H1 (cell line): ENCODE measurements around the gene NOC4L. TPM values are rescaled to one million over a fixed set of nuclear protein-coding genes. Genes with fewer than 3 reads are reported as not detected.

Experiments used
- CTCF ChIA-PET: fragments of 300-600 bp; sonication (Branson Sonifier 250); formaldehyde crosslinking; loops from one replicate; lab custom pipeline; 2021; ENCODE audit not compliant: partially characterized antibody; lab: Charles Lee
- POLR2A ChIA-PET: fragments of 300-600 bp; sonication (Branson Sonifier 250); formaldehyde crosslinking; loops from one replicate; lab custom pipeline; 2021; ENCODE audit warnings: inconsistent platforms; ENCODE audit not compliant: partially characterized antibody; lab: Charles Lee
- DNase-seq, 2 experiments: peaks; one replicate each; pipeline versions ENCODE4 v3.0.0 to v3.0.0-alpha.2; 2010 to 2022; ENCODE audit warnings: low spot score in 2 of 2, low read depth in 1 of 2, mixed read lengths in 1 of 2
- FAIRE-seq: peaks from 2 replicates; lab custom pipeline; 2011; peaks lifted over from hg19 to GRCh38; lab: Jason Lieb, UNC
- H2AFZ ChIP-seq: 2 replicates; pipeline ENCODE4 v1.8.1; 2012; ENCODE audit warnings: low read length, inconsistent platforms
- H2AK5ac ChIP-seq: 2 replicates; pipeline ENCODE4 v1.6.1; 2013; ENCODE audit warnings: low read depth, low read length
- H2BK120ac ChIP-seq: replicated peaks from 2 replicates; pipeline ENCODE3; 2013; ENCODE audit warnings: low read depth, low read length, inconsistent platforms
- H2BK12ac ChIP-seq: 2 replicates; pipeline ENCODE4 v1.6.1; 2013; ENCODE audit warnings: low read depth, low read length
- H2BK15ac ChIP-seq: 2 replicates; pipeline ENCODE4 v1.6.1; 2013; ENCODE audit warnings: low read length
- H2BK20ac ChIP-seq: 2 replicates; pipeline ENCODE4 v1.6.1; 2013; ENCODE audit warnings: low read length
- H2BK5ac ChIP-seq: 2 replicates; pipeline ENCODE4 v1.6.1; 2013; ENCODE audit warnings: low read depth, low read length
- H3K14ac ChIP-seq: 2 replicates; pipeline ENCODE4 v1.6.1; 2013; ENCODE audit warnings: inconsistent platforms; ENCODE audit not compliant: insufficient read length
- H3K18ac ChIP-seq: 2 replicates; pipeline ENCODE4 v1.6.1; 2013; ENCODE audit warnings: low read length; ENCODE audit errors: extremely low read depth
- H3K23ac ChIP-seq: 2 replicates; pipeline ENCODE4 v1.6.1; 2013; ENCODE audit warnings: inconsistent platforms; ENCODE audit not compliant: insufficient read length
- H3K23me2 ChIP-seq: 2 replicates; pipeline ENCODE4 v1.6.1; 2013; ENCODE audit warnings: low read depth, low read length
- H3K27ac ChIP-seq: 2 replicates; pipeline ENCODE4 v1.6.1; 2011; ENCODE audit warnings: low read depth, low read length, inconsistent platforms
- H3K27me3 ChIP-seq, 4 experiments: replicated peaks in 1 of 4; 1 replicate in 1 of 4; 2 replicates in 3 of 4; pipeline versions ENCODE4 v1.6.1 to v1.8.1; 2011 to 2013; ENCODE audit warnings: low read length in 3 of 4, mild to moderate bottlenecking in 3 of 4, inconsistent platforms in 2 of 4, mixed read lengths in 2 of 4, moderate library complexity in 1 of 4; ENCODE audit not compliant: control insufficient read depth in 3 of 4, insufficient read depth in 3 of 4; ENCODE audit errors: extremely low read depth in 1 of 4
- H3K36me3 ChIP-seq, 4 experiments: 2 replicates each; pipeline versions ENCODE4 v1.6.1 to v1.8.1; 2011 to 2013; ENCODE audit warnings: mild to moderate bottlenecking in 4 of 4, low read length in 3 of 4, moderate library complexity in 2 of 4, control low read depth in 1 of 4, inconsistent platforms in 1 of 4; ENCODE audit not compliant: insufficient read depth in 4 of 4, control insufficient read depth in 2 of 4
- H3K4ac ChIP-seq: replicated peaks from 2 replicates; pipeline ENCODE3; 2013; ENCODE audit warnings: low read length, low read depth, mixed read lengths, inconsistent platforms; ENCODE audit not compliant: insufficient read length
- H3K4me1 ChIP-seq, 4 experiments: replicated peaks in 1 of 4; 1 replicate in 1 of 4; 2 replicates in 3 of 4; pipeline versions ENCODE4 v1.6.1 to v1.8.1; 2011 to 2013; ENCODE audit warnings: low read length in 3 of 4, inconsistent platforms in 2 of 4, mixed read lengths in 1 of 4; ENCODE audit not compliant: insufficient read depth in 4 of 4, control insufficient read depth in 3 of 4
- H3K4me2 ChIP-seq, 2 experiments: 2 replicates each; pipeline versions ENCODE4 v1.6.1 to v1.8.1; 2011 to 2013; ENCODE audit warnings: low read depth in 2 of 2, low read length in 2 of 2, control low read depth in 1 of 2, inconsistent platforms in 1 of 2, mild to moderate bottlenecking in 1 of 2; ENCODE audit not compliant: insufficient read depth in 1 of 2
- H3K4me3 ChIP-seq, 4 experiments: fragments of 200-600, 300-600 bp in 1 of 4; sonication (generic), shearing (Covaris generic), sonication (Bioruptor Twin) in 1 of 4; 2 replicates each; pipeline versions ENCODE4 v1.5.1 to v1.8.1; 2011 to 2016; ENCODE audit warnings: low read length in 4 of 4, low read depth in 3 of 4, control low read depth in 2 of 4, inconsistent platforms in 2 of 4, mild to moderate bottlenecking in 2 of 4, mixed read lengths in 1 of 4, moderate library complexity in 1 of 4; ENCODE audit not compliant: insufficient read depth in 2 of 4; ENCODE audit errors: extremely low read depth in 1 of 4
- H3K56ac ChIP-seq: replicated peaks from 2 replicates; pipeline ENCODE3; 2013; ENCODE audit warnings: low read depth, mild to moderate bottlenecking, mixed read lengths, low read length, inconsistent platforms; ENCODE audit not compliant: insufficient read length
- H3K79me1 ChIP-seq: 2 replicates; pipeline ENCODE4 v1.6.1; 2013; ENCODE audit warnings: low read depth, low read length, control low read depth
- H3K79me2 ChIP-seq, 2 experiments: 2 replicates each; pipeline versions ENCODE4 v1.6.1 to v1.8.1; 2012 to 2013; ENCODE audit warnings: low read length in 2 of 2, mild to moderate bottlenecking in 2 of 2, inconsistent platforms in 1 of 2; ENCODE audit not compliant: insufficient read depth in 2 of 2, control insufficient read depth in 1 of 2
- H3K9ac ChIP-seq, 4 experiments: replicated peaks in 1 of 4; 1 replicate in 1 of 4; 2 replicates in 3 of 4; pipeline versions ENCODE4 v1.6.1 to v1.8.1; 2011 to 2013; ENCODE audit warnings: low read depth in 3 of 4, low read length in 3 of 4, control low read depth in 2 of 4, mild to moderate bottlenecking in 2 of 4, moderate library complexity in 2 of 4, inconsistent platforms in 1 of 4; ENCODE audit errors: extremely low read depth in 1 of 4
- H3K9me3 ChIP-seq, 2 experiments: 2 replicates each; pipeline versions ENCODE4 v1.6.1 to v1.8.1; 2012 to 2013; ENCODE audit warnings: mild to moderate bottlenecking in 2 of 2, moderate library complexity in 2 of 2, control low read depth in 1 of 2, inconsistent platforms in 1 of 2, low read depth in 1 of 2, low read length in 1 of 2, mixed read lengths in 1 of 2; ENCODE audit not compliant: insufficient read depth in 2 of 2
- H4K20me1 ChIP-seq, 2 experiments: replicated peaks in 1 of 2; 2 replicates each; pipeline versions ENCODE3 to v1.8.1; 2011 to 2013; ENCODE audit warnings: inconsistent platforms in 2 of 2, low read length in 2 of 2, mild to moderate bottlenecking in 1 of 2; ENCODE audit not compliant: insufficient read depth in 2 of 2, control insufficient read depth in 1 of 2
- H4K5ac ChIP-seq: 2 replicates; pipeline ENCODE4 v1.6.1; 2013; ENCODE audit warnings: low read length, low read depth, mixed read lengths, inconsistent platforms; ENCODE audit not compliant: insufficient read length
- H4K8ac ChIP-seq: 2 replicates; pipeline ENCODE4 v1.8.0; 2013; ENCODE audit warnings: mild to moderate bottlenecking, moderate library complexity, low read length, inconsistent platforms; ENCODE audit not compliant: insufficient read depth; ENCODE audit errors: extremely low read depth
- H4K91ac ChIP-seq: replicated peaks from 2 replicates; pipeline ENCODE3; 2013; ENCODE audit warnings: low read length, mixed read lengths, inconsistent platforms; ENCODE audit not compliant: insufficient read length
- CTBP2 ChIP-seq: IDR thresholded peaks from 2 replicates; pipeline ENCODE4 v1.7.0; 2011; ENCODE audit warnings: borderline replicate concordance, mild to moderate bottlenecking, moderate library complexity, mixed read lengths, low read length; ENCODE audit not compliant: insufficient read depth, insufficient read length
- EP300 ChIP-seq, 2 experiments: IDR thresholded peaks; 1 replicate in 1 of 2; 2 replicates in 1 of 2; pipeline ENCODE4 v1.6.1; 2011 to 2012; ENCODE audit warnings: low read depth in 2 of 2, low read length in 2 of 2, mild to moderate bottlenecking in 2 of 2, borderline replicate concordance in 1 of 2, inconsistent platforms in 1 of 2, moderate library complexity in 1 of 2
- WGBS, 2 experiments: shearing (Covaris generic) in 1 of 2; methylation state at CpG; one replicate each; pipeline versions ENCODE4 v1.1.6 to v1.1.7; 2013 to 2015; ENCODE audit warnings: low lambda C conversion rate in 2 of 2, mixed read lengths in 2 of 2, inconsistent platforms in 1 of 2, low coverage in 1 of 2, missing lambda C conversion rate in 1 of 2; ENCODE audit not compliant: insufficient replicate concordance in 2 of 2, insufficient coverage in 1 of 2, insufficient read length in 1 of 2; ENCODE audit errors: extremely low coverage in 1 of 2, missing lambda C conversion rate in 1 of 2; 5-methylcytosine and 5-hydroxymethylcytosine counted together
- polyA plus RNA-seq, 7 experiments: library from polyadenylated mRNA; depleted of rRNA in 3 of 7; stranded (reverse) in 5 of 7; unstranded in 2 of 7; fragments of >200 nt in 5 of 7; fragments of 200-250 nt in 2 of 7; gene quantifications; 1 replicate in 5 of 7; 2 replicates in 1 of 7; 4 replicates in 1 of 7; pipeline versions ENCODE4 v1.2.1 to v1.2.3, GENCODE V29; 2011 to 2013; ENCODE audit warnings: missing spikeins in 2 of 7, mixed read lengths in 2 of 7
- total RNA-seq: library from RNA; stranded (reverse); fragmentation: NEBNext Ultra II Directional; extraction: Animal tissue kit (Norgen Biotek cat#: 25700); gene quantifications from 2 replicates; pipeline ENCODE4 v1.2.1, GENCODE V29; 2021

Gene NOC4L
- total and polyA plus RNA-seq, 2 of the 8 experiments (the other 6 are each of a cell fraction or from before 2014, with no cell fraction given): 26.8 to 40.3 TPM

GRCh38 chr12:132161036-132161781, 17.0 kb downstream of the NOC4L start:
- H4K91ac ChIP-seq: no peak overlapping the region
- TF ChIP-seq CTBP2 (no peak), EP300 (IDR thresholded peaks at IDR 0.05; ENCODE audit: borderline replicate concordance in 1 of 2, low read depth in 2 of 2, low read length in 2 of 2) (no peak)
- no peaks in the 10 kb centered on the region; a peak in 1 of 7 replicates for H3K4me1 ChIP-seq
- no peak overlapping the region for H3K18ac ChIP-seq
- CTCF ChIA-PET: interaction anchor here (0.7 to 2.8 kb wide), 14 partner anchors 9 to 321 kb away, joined by 3 to 9 read pairs (median 4); partner anchors contain the start of gene DDX51
- POLR2A ChIA-PET: interaction anchor here (0.6 to 2.1 kb wide), 5 partner anchors 14 to 55 kb away, joined by 3 to 10 read pairs (median 3); no protein-coding TSS in a partner anchor
- H3K56ac ChIP-seq: no peak overlapping the region
- no peak overlapping the region for H2BK20ac ChIP-seq
- H3K4me3 ChIP-seq: no peak overlapping the region
- H3K4ac ChIP-seq: no peak overlapping the region
- no peak overlapping the region for H3K23ac ChIP-seq
- peaks cover 0 to 3% of the 10 kb centered on the region in 2 experiments; a peak in 1 of 4 replicates for H3K79me2 ChIP-seq
- H4K8ac ChIP-seq: no peak overlapping the region
- H3K27me3 ChIP-seq: peaks cover 0 to 4% (median 2%) of the 10 kb centered on the region in 4 experiments; a peak in 4 of 7 replicates
- WGBS, 2 experiments: 81% methylated on average over 10 of the region's 14 CpGs; no CpG with 5 or more reads in 1 of the 2 experiments
- peaks cover 27% of the 10 kb centered on the region for H3K23me2 ChIP-seq
- H2BK12ac ChIP-seq: no peak overlapping the region
- H2BK120ac ChIP-seq: no peak overlapping the region
- no peak overlapping the region for H4K5ac ChIP-seq
- no peak overlapping the region for H2AFZ ChIP-seq
- no peak overlapping the region for H2BK5ac ChIP-seq
- H3K27ac ChIP-seq: no peak overlapping the region
- no peak overlapping the region for H2AK5ac ChIP-seq
- no peak overlapping the region for H2BK15ac ChIP-seq
- peaks cover 8% of the 10 kb centered on the region; the same call in 1 of the 2 replicates for H3K79me1 ChIP-seq
- peaks cover 0 to 24% of the 10 kb centered on the region in 2 experiments for H4K20me1 ChIP-seq
- DNase-seq: no peak
- H3K9me3 ChIP-seq: peaks cover 0 to 17% of the 10 kb centered on the region in 2 experiments; a peak in 3 of 4 replicates
- no peak for FAIRE-seq
- no peak overlapping the region for H3K4me2 ChIP-seq
- H3K14ac ChIP-seq: no peak overlapping the region
- H3K9ac ChIP-seq: no peak overlapping the region
- peaks cover 8 to 21% (median 16%) of the 10 kb centered on the region in 4 experiments; a peak in 4 of 8 replicates for H3K36me3 ChIP-seq
